Pons (tissue), 1 donor: ENCODE results near the gene MDC1.
"Not testable (repeated sequence)": the region's sequence is repeated elsewhere in the genome, so short reads cannot be mapped to it uniquely, and the experiment has no call there.

Source experiments
- DNase-seq: peaks from one replicate; pipeline ENCODE4 v3.0.0-alpha.2; 2016; ENCODE audit warnings: low spot score

MDC1 gene

GRCh38 chr6:30723843-30724741, 7.0 kb upstream of the MDC1 start:
- DNase-seq, result not testable (repeated sequence)

DNA sequence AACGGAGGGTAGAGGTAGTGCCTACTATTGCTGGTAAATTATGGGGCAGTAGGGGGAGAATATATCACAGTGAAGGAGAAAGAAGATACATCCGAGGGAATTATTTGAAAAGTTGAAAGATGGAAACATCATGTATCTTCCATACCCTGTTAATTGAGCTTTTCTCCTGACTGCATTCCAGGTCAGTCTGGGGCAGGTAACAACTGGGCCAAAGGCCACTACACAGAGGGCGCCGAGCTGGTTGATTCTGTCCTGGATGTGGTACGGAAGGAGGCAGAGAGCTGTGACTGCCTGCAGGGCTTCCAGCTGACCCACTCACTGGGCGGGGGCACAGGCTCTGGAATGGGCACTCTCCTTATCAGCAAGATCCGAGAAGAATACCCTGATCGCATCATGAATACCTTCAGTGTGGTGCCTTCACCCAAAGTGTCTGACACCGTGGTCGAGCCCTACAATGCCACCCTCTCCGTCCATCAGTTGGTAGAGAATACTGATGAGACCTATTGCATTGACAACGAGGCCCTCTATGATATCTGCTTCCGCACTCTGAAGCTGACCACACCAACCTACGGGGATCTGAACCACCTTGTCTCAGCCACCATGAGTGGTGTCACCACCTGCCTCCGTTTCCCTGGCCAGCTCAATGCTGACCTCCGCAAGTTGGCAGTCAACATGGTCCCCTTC, 6.2 kb upstream of the MDC1 start:
- not testable (repeated sequence) for DNase-seq

- DNase-seq, result peak; percentile 80
These were observed 5.4 kb upstream of the MDC1 start for GRCh38 chr6:30722280-30723112.

- DNase-seq, result not testable (repeated sequence)
These were observed 4.9 kb upstream of the MDC1 start for GRCh38 chr6:30722025-30722279.

DNA sequence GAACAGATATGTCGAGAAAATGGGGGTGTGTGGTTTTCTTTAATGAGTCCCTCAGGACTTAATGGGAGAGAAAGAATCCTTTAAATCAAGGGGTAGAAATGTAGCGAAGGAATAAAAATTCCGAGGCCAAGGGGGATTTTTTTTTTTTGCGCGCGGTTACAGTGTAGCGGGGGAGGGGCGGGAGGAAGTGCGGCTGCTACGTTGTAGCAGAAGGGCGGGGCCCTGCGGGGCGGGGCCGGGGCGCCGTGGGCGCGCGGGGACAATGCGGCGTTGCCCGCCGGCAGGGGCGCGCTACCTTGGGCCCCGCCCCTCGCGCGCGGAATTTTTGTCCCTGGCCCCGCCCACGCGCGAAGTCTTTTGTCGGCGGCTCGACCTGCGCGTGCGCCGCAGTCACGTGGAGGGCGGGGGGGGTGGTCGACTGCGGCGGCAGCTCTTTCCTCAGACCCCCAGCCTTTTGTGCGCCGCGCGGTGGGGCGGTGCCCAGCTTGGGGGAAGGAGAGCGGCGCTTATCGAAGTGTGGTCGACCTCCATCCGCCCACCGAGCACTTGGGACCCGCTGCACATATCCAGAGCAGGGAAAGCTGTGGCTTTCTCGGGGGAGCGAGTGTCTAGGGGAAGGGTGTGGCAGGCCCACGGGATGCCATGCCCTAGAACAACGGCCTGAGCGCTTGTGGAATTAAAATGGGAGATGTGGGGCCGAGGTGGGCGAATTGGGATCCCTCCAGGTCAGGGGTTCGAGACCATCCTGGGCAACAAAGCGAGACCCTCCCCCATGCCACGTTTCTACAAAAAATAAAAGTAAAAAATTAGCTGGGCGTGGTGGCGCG, 4.3 kb upstream of the MDC1 start:
- peak; percentile 76 for DNase-seq

- DNase-seq, result peak; percentile 62
These were observed 3.7 kb upstream of the MDC1 start for GRCh38 chr6:30720738-30721197.

DNA sequence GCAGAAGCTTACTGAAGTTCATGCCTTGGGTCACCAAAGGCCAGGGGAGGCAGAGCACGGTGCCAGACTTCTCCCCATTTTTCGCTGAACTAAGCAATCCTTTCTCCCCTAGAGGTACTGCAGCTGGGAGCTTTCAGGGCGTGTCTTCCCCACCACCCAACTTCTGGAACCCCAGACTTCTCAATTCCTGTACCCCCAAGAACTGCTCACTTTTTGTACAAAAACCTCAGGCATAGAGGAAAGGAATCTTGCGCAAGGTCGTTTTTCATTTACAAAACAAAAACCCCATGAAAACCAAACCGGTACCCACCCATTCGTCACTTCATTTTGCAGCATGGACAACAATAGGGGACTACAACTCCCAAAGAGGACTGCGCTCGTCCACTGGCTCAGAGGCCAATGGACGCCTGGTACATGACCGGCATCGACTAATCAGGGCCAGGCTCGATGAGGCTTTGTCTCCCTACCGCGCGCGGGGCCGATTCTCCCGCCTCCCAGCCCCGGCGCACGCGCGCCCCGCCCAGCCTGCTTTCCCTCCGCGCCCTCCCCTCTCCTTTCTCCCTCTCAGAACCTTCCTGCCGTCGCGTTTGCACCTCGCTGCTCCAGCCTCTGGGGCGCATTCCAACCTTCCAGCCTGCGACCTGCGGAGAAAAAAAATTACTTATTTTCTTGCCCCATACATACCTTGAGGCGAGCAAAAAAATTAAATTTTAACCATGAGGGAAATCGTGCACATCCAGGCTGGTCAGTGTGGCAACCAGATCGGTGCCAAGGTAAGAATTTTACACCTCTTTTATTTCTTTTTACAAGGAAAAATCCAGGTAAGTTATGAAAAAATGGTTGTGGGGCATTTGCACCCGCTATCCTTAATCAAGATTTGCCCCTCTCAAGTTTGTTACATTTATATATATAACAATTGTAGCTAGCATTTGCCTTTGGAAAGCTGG, 3.0 kb upstream of the MDC1 start, which contains the start of gene TUBB:
TUBB (plus strand) TSS at position 562 of the 947 bp plus-strand sequence; CDS start at position 717, 155 bp downstream.
- peak; percentile 99 for DNase-seq

DNA sequence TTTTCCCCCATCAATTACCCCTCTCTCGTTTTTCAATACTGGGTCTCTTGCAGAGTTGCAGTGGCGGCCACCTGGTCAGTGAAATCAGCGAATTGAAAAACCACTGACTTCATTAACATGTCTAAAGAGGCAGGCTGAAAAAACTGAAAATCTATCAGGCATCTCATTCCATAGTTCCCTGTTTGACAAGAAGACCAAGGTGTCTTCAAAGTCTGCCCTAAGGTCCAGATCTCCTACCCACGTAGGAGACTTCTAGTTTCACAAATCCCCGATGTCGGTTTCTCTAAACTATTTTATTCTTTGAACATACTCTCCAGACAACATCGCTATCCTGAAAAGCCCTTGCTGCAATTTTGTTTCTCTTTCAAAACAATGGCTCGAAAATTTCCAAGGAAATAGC, 2.3 kb upstream of the MDC1 start:
- no peak for DNase-seq

GRCh38 chr6:30717845-30718720, 1.0 kb upstream of the MDC1 start:
- not testable (repeated sequence) for DNase-seq

GRCh38 chr6:30716879-30717128, 277 bp downstream of the MDC1 start:
- DNase-seq, result no peak

DNA sequence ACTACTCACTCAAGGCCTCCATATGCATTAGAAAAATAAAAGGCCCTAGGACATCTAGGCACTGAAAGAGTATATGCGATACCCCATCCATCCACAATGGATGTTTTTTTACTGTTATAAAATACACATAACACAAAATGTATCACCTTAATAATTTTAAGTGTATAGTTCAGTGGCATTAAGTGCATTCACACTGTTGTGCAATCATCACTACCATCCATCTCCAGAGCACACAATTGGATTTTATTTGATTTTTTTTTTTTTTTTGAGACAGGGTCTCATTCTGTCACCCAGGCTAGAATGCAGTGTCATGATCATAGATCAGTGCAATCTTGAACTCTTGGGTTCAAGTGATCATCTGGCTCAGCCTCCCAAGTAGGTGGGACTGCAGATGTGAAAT, 2.8 kb downstream of the MDC1 start:
- DNase-seq, result no peak

GRCh38 chr6:30712441-30712945, 4.6 kb downstream of the MDC1 start:
- no peak for DNase-seq

DNA sequence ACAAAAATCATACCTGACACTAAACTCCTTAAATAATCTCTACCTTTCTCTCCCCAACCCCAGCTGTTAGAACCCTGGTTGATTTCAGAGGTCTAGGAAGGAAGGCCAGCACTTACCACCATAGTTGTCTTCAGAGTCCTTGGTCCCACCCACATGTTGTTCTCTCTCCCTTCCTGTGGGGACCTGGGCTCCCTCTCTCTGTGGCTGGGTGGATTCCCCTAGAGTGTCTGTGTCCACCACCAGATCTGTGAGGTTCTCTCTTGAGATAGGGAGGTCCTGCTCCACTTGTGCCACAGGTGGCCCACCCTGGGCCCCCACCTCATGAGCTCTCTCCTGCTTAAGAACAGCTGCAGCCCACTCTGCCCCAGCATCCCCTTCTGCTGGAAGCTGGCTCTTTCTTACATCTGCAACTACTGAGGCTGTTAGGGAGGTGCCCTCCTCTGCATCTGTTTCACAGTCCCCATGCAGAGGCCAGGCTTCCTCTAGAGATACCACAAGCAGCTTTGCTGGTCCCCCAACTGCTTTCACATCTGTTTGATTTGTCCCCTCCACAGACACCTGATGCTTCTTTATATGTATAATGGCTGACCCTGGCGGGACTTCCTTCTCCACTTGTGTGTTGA, 5.2 kb downstream of the MDC1 start:
- no peak for DNase-seq

GRCh38 chr6:30709101-30709868, 7.8 kb downstream of the MDC1 start:
- DNase-seq, result no peak

DNA sequence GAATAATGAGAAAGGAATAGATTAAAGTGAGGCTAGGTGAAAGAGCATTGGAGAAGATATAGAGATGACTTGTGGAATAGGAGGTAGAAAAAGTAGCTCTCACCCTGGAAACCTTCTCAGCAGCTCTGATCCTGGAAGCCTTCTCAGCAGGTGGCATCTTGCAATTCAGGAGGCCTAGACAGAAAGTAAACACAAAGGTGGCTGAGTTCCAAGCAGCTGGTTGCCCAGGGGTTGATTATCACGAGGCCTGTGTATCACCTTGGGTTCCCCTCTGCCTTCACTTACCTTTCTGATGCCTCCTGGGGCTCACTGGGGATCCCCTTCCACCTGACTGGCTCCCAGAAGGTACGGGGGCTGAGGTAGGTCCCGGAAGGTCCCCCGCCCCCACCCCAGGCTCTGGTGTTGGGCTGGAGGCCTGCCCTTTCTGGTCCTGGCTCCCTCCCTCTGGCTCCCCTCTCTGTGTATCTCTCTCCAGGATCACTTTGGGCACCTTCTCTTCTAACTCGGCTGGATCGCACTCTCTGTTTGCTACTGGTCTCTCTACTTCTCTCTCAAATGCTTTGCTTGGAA, 9.7 kb downstream of the MDC1 start:
- DNase-seq, result no peak

DNA sequence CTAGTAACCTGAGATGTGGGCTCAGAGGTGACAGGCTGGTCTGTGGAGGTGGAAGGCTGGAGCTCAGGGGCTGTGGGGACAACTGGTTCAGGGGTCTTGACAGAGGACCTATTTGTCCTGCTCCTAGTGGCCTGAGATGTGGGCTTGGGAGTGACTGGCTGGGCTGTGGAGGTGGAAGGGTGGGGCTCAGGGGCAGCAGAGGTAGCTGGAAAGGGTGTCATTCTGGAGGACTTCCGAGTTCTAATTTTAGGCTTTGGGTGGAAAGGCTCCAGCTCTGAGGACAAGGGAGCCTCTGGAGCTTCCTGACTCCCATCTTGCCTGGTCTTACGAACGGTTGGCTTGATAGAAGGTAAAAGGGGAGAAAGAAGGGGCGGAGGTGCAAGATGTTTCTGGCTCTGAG, 11.5 kb downstream of the MDC1 start:
- DNase-seq, result no peak

DNA sequence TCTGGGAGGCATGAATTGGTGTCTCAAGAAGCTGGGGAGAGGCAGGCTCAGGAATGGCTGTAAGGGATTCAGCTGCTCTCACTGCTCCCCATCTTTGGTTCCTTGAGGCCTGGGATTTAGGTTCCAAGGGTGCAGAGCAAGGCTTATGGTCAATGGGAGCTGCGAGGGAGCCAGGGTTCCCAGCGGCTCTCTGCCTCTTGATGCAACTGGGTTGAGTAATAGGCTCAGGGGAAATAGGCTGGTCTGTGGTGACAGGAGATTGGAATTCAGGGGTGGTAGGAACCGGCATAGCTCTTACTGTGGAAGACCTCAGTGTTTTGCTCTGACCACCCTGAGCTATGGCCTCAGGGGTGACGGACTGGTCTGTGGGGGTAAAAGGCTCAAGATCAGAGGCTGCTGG, 13.3 kb downstream of the MDC1 start:
- no peak for DNase-seq

- no peak for DNase-seq
These were observed 14.1 kb downstream of the MDC1 start for GRCh38 chr6:30703011-30703410.
